Measurements from ENCODE around the gene C6orf62.
"Not testable (repeated sequence)": the region's sequence is repeated elsewhere in the genome, so short reads cannot be mapped to it uniquely, and the experiment has no call there.

The C6orf62 gene

GRCh38 chr6:24670492-24670891 lies 48.5 kb downstream of the C6orf62 start:
- H3K4me1 Mint-ChIP-seq = peaks cover 32% of the 10 kb centered on the region
- DNase-seq (ENCODE audit: low spot score in 2 of 2); H3K27ac Mint-ChIP-seq; ATAC-seq; H3K4me3 Mint-ChIP-seq; H3K9me3 Mint-ChIP-seq: not testable (repeated sequence)
- H3K36me3 Mint-ChIP-seq = peaks cover 16% of the 10 kb centered on the region

- H3K27ac Mint-ChIP-seq = no peak overlapping the region
- H3K4me1 Mint-ChIP-seq = peaks cover 45% of the 10 kb centered on the region
- no peak overlapping the region for H3K4me3 Mint-ChIP-seq
- H3K9me3 Mint-ChIP-seq = no peaks in the 10 kb centered on the region
- peaks cover 28% of the 10 kb centered on the region for H3K36me3 Mint-ChIP-seq
- DNase-seq (ENCODE audit: low spot score in 2 of 2) (peak in 1 of 2 donors; percentile 45), ATAC-seq (no peak)
Observed at GRCh38 chr6:24668997-24669361, 50.0 kb downstream of the C6orf62 start.

GRCh38 chr6:24668066-24668996 lies 50.6 kb downstream of the C6orf62 start:
- Mint-ChIP-seq H3K4me1 (peaks cover 51% of the 10 kb centered on the region), H3K4me3 (peak overlapping the region; percentile 87), H3K36me3 (peaks cover 31% of the 10 kb centered on the region)
- H3K27ac Mint-ChIP-seq, H3K9me3 Mint-ChIP-seq, ATAC-seq: not testable (repeated sequence)
- DNase-seq (ENCODE audit: low spot score in 2 of 2) = peak in 1 of 2 donors; percentile 46

GRCh38 chr6:24667378-24667803 lies 51.6 kb downstream of the C6orf62 start:
- peak overlapping the region; percentile 98 for H3K27ac Mint-ChIP-seq
- peak in 1 of 2 donors; percentile 53 for DNase-seq (ENCODE audit: low spot score in 2 of 2)
- H3K36me3 Mint-ChIP-seq = peaks cover 40% of the 10 kb centered on the region

GRCh38 chr6:24666641-24667377 lies 52.1 kb downstream of the C6orf62 start, which contains the start of the genes ACOT13 and TDP2:
ACOT13 (plus strand) TSS chr6:24667077; CDS start chr6:24667264, 187 bp downstream.
TDP2 (minus strand) TSS chr6:24666899; CDS start chr6:24666862, 37 bp downstream.
- Mint-ChIP-seq H3K4me1 (peaks cover 65% of the 10 kb centered on the region), H3K36me3 (peaks cover 46% of the 10 kb centered on the region), H3K9me3 (no peaks in the 10 kb centered on the region), H3K27ac (peak within 1 kb of the TSS; percentile 98), H3K4me3 (peak within 1 kb of the TSS; percentile 87)
- ATAC-seq = peak; percentile 96
- peak; percentile 86 to 98 for DNase-seq (ENCODE audit: low spot score in 2 of 2)

More at GRCh38 chr6:24667378-24667803, 51.6 kb downstream of the C6orf62 start:
- ATAC-seq = no peak
- H3K9me3 Mint-ChIP-seq = no peaks in the 10 kb centered on the region
- peaks cover 60% of the 10 kb centered on the region for H3K4me1 Mint-ChIP-seq
- H3K4me3 Mint-ChIP-seq = peak overlapping the region; percentile 87

- Mint-ChIP-seq H3K9me3 (no peaks in the 10 kb centered on the region), H3K4me1 (peaks cover 68% of the 10 kb centered on the region), H3K27ac (peak overlapping the region; percentile 98), H3K36me3 (peaks cover 52% of the 10 kb centered on the region), H3K4me3 (peak overlapping the region; percentile 87)
- DNase-seq (ENCODE audit: low spot score in 2 of 2) (peak in 1 of 2 donors; percentile 34), ATAC-seq (peak; percentile 70)
Observed at GRCh38 chr6:24666097-24666640, 52.8 kb downstream of the C6orf62 start.

GRCh38 chr6:24664046-24664987 lies 54.6 kb downstream of the C6orf62 start:
- peaks cover 64% of the 10 kb centered on the region for H3K36me3 Mint-ChIP-seq
- peaks cover 68% of the 10 kb centered on the region for H3K4me1 Mint-ChIP-seq
- no peak for DNase-seq (ENCODE audit: low spot score in 2 of 2)

GRCh38 chr6:24663189-24663588 lies 55.8 kb downstream of the C6orf62 start:
- H3K4me1 Mint-ChIP-seq = peaks cover 56% of the 10 kb centered on the region
- DNase-seq (ENCODE audit: low spot score in 2 of 2) (no peak), ATAC-seq (no peak)
- H3K9me3 Mint-ChIP-seq = no peaks in the 10 kb centered on the region
- peaks cover 65% of the 10 kb centered on the region for H3K36me3 Mint-ChIP-seq
- peak overlapping the region; percentile 4 for H3K27ac Mint-ChIP-seq
- H3K4me3 Mint-ChIP-seq = no peak overlapping the region

More at GRCh38 chr6:24664046-24664987, 54.6 kb downstream of the C6orf62 start:
- ATAC-seq = no peak
- peak overlapping the region; percentile 98 for H3K27ac Mint-ChIP-seq
- H3K4me3 Mint-ChIP-seq = peak overlapping the region; percentile 87
- H3K9me3 Mint-ChIP-seq = no peaks in the 10 kb centered on the region

- H3K27ac Mint-ChIP-seq = peak overlapping the region; percentile 4
Observed at GRCh38 chr6:24662236-24662635, 56.7 kb downstream of the C6orf62 start.

GRCh38 chr6:24661759-24662158 lies 57.2 kb downstream of the C6orf62 start:
- Mint-ChIP-seq H3K4me1 (peaks cover 45% of the 10 kb centered on the region), H3K36me3 (peaks cover 71% of the 10 kb centered on the region)

More at GRCh38 chr6:24662236-24662635, 56.7 kb downstream of the C6orf62 start:
- no peaks in the 10 kb centered on the region for H3K9me3 Mint-ChIP-seq
- ATAC-seq (no peak), DNase-seq (ENCODE audit: low spot score in 2 of 2) (no peak)
- H3K36me3 Mint-ChIP-seq = peaks cover 71% of the 10 kb centered on the region
- H3K4me3 Mint-ChIP-seq = no peak overlapping the region
- H3K4me1 Mint-ChIP-seq = peaks cover 49% of the 10 kb centered on the region

GRCh38 chr6:24660105-24660504 lies 58.8 kb downstream of the C6orf62 start:
- Mint-ChIP-seq H3K36me3 (peaks cover 82% of the 10 kb centered on the region), H3K4me3 (no peak overlapping the region), H3K9me3 (no peaks in the 10 kb centered on the region), H3K27ac (no peak overlapping the region), H3K4me1 (peaks cover 44% of the 10 kb centered on the region)
- DNase-seq (ENCODE audit: low spot score in 2 of 2) (no peak), ATAC-seq (no peak)

More at GRCh38 chr6:24661759-24662158, 57.2 kb downstream of the C6orf62 start:
- H3K27ac Mint-ChIP-seq = peak overlapping the region; percentile 26
- not testable (repeated sequence) for H3K4me3 Mint-ChIP-seq; DNase-seq (ENCODE audit: low spot score in 2 of 2); H3K9me3 Mint-ChIP-seq; ATAC-seq

- H3K4me3 Mint-ChIP-seq = no peak overlapping the region
- H3K27ac Mint-ChIP-seq = no peak overlapping the region
- H3K36me3 Mint-ChIP-seq = peaks cover 82% of the 10 kb centered on the region
- no peak for ATAC-seq
- DNase-seq (ENCODE audit: low spot score in 2 of 2) = no peak
- no peaks in the 10 kb centered on the region for H3K9me3 Mint-ChIP-seq
- H3K4me1 Mint-ChIP-seq = peaks cover 38% of the 10 kb centered on the region
Observed at GRCh38 chr6:24659561-24659960, 59.4 kb downstream of the C6orf62 start.

- DNase-seq (ENCODE audit: low spot score in 2 of 2) (no peak), ATAC-seq (no peak)
- no peak overlapping the region for H3K27ac Mint-ChIP-seq
- no peaks in the 10 kb centered on the region for H3K9me3 Mint-ChIP-seq
- H3K4me1 Mint-ChIP-seq = peaks cover 34% of the 10 kb centered on the region
- peaks cover 82% of the 10 kb centered on the region for H3K36me3 Mint-ChIP-seq
- no peak overlapping the region for H3K4me3 Mint-ChIP-seq
Observed at GRCh38 chr6:24658573-24659560, 60.1 kb downstream of the C6orf62 start.
